Tibial nerve (tissue), 3 donors: ENCODE measurements around the gene TUBB3.

ENCODE experiments used
- POLR2A ChIP-seq, 2 donors: fragments of 450-650 bp; IDR thresholded peaks; one replicate each; pipeline ENCODE4 v1.6.1; 2017; ENCODE audit warnings: antibody characterized with exemption in 2 of 2, mild to moderate bottlenecking in 2 of 2, moderate library complexity in 2 of 2
- TF ChIP-seq, protein P1 (sequence below), 5 experiments: fragments of 200-600 bp in 3 of 5; fragments of 450-650 bp in 2 of 5; sonication (generic) in 3 of 5; IDR thresholded peaks; one replicate each; pipeline ENCODE4 v1.5.1; 2016 to 2019; ENCODE audit warnings: antibody characterized with exemption in 5 of 5, mild to moderate bottlenecking in 3 of 5, moderate library complexity in 2 of 5

DNA sequence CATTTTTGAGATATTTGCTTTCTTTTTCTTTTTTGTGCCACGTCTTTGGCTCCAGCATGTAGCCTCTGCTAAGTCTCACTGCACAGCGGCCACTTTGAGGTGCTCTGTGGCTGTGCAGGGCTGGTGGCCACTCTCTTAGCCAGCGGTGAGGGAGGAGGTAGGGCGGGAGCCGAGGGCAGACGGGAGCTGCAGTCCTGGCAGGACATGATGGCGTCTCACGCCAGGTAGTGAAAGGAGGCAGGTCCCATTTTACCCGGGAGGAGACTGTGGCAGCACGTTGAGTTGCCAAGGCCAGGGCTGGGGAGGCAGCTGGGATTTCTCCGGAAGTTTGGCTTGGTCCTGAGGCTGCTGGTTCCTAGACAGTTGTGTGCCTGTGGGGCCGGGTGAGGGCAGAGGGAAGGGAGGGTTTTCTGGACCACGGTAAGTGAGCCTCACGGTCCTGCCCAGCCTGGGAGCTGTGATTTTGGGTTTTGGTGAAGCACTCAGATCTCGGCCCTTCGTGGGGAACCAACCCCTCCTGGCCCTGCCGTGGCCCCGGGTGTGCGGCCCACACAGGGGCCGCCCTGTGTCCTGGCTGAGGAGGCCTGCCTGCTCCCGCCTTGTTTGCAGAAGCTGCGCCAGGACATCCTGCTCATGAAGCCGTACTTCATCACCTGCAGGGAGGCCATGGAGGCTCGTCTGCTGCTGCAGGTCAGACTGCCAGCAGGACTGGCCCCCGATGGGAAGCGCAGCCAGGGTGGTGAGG lies 39.8 kb downstream of the TUBB3 start:
- TF ChIP-seq, protein P1, sequence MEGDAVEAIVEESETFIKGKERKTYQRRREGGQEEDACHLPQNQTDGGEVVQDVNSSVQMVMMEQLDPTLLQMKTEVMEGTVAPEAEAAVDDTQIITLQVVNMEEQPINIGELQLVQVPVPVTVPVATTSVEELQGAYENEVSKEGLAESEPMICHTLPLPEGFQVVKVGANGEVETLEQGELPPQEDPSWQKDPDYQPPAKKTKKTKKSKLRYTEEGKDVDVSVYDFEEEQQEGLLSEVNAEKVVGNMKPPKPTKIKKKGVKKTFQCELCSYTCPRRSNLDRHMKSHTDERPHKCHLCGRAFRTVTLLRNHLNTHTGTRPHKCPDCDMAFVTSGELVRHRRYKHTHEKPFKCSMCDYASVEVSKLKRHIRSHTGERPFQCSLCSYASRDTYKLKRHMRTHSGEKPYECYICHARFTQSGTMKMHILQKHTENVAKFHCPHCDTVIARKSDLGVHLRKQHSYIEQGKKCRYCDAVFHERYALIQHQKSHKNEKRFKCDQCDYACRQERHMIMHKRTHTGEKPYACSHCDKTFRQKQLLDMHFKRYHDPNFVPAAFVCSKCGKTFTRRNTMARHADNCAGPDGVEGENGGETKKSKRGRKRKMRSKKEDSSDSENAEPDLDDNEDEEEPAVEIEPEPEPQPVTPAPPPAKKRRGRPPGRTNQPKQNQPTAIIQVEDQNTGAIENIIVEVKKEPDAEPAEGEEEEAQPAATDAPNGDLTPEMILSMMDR (IDR thresholded peaks at IDR 0.05), result no peak
- TF ChIP-seq POLR2A (IDR thresholded peaks at IDR 0.05), result no peak
